BLaER1 (cell line): ENCODE results near the gene NPAS1.
"Not testable (repeated sequence)": the region's sequence is repeated elsewhere in the genome, so short reads cannot be mapped to it uniquely, and the experiment has no call there.

ENCODE experiments used
- H3K27ac ChIP-seq: shearing (Covaris generic); formaldehyde crosslinking; 2 replicates; pipeline ENCODE4 v1.8.1; 2022
- H3K27me3 ChIP-seq: shearing (Covaris generic); formaldehyde crosslinking; 2 replicates; pipeline ENCODE4 v1.8.1; 2022
- H3K36me3 ChIP-seq: shearing (Covaris generic); formaldehyde crosslinking; 2 replicates; pipeline ENCODE4 v1.8.1; 2022
- H3K4me1 ChIP-seq: shearing (Covaris generic); formaldehyde crosslinking; 2 replicates; pipeline ENCODE4 v1.8.1; 2022
- H3K4me2 ChIP-seq: shearing (Covaris generic); formaldehyde crosslinking; 2 replicates; pipeline ENCODE4 v1.8.1; 2022
- H3K4me3 ChIP-seq: shearing (Covaris generic); formaldehyde crosslinking; 2 replicates; pipeline ENCODE4 v1.8.1; 2022
- H3K9ac ChIP-seq: shearing (Covaris generic); formaldehyde crosslinking; 2 replicates; pipeline ENCODE4 v1.8.1; 2022
- H3K9me3 ChIP-seq: shearing (Covaris generic); formaldehyde crosslinking; 2 replicates; pipeline ENCODE4 v1.8.1; 2022
- H4K20me1 ChIP-seq: shearing (Covaris generic); formaldehyde crosslinking; 2 replicates; pipeline ENCODE4 v1.8.1; 2022
- Cebpa-rat ChIP-seq: shearing (Covaris generic); IDR thresholded peaks from 2 replicates; pipeline ENCODE4 v1.8.1; 2022

Gene NPAS1

GRCh38 chr19:47001584-47001983, 18.1 kb upstream of the NPAS1 start:
- peaks cover 39% of the 10 kb centered on the region for H3K27me3 ChIP-seq
- peaks cover 76% of the 10 kb centered on the region for H3K36me3 ChIP-seq
- peaks cover 11% of the 10 kb centered on the region for H3K9me3 ChIP-seq
- no peak for TF ChIP-seq Cebpa-rat
- no peaks in the 10 kb centered on the region; the same call in 1 of the 2 replicates for H3K4me1 ChIP-seq
- H3K9ac ChIP-seq = no peak overlapping the region
- no peak overlapping the region for H3K27ac ChIP-seq
- H3K4me3 ChIP-seq = no peak overlapping the region
- no peak overlapping the region for H3K4me2 ChIP-seq
- peaks cover 82% of the 10 kb centered on the region for H4K20me1 ChIP-seq

GRCh38 chr19:47002106-47002766, 17.4 kb upstream of the NPAS1 start:
- Histone ChIP-seq H3K9ac (no peak overlapping the region), H3K4me3 (no peak overlapping the region), H3K27me3 (peaks cover 39% of the 10 kb centered on the region), H3K9me3 (peaks cover 11% of the 10 kb centered on the region), H3K4me1 (no peaks in the 10 kb centered on the region; the same call in 1 of the 2 replicates), H3K27ac (no peak overlapping the region), H3K36me3 (peaks cover 69% of the 10 kb centered on the region), H4K20me1 (peaks cover 79% of the 10 kb centered on the region), H3K4me2 (no peak overlapping the region)
- no peak for TF ChIP-seq Cebpa-rat

- Histone ChIP-seq H4K20me1 (peaks cover 75% of the 10 kb centered on the region), H3K9me3 (peaks cover 12% of the 10 kb centered on the region), H3K27me3 (peaks cover 39% of the 10 kb centered on the region), H3K9ac (no peak overlapping the region), H3K36me3 (peaks cover 61% of the 10 kb centered on the region), H3K4me1 (no peaks in the 10 kb centered on the region; the same call in 1 of the 2 replicates), H3K4me3 (no peak overlapping the region), H3K4me2 (no peak overlapping the region), H3K27ac (no peak overlapping the region)
- TF ChIP-seq Cebpa-rat = no peak
Measured at GRCh38 chr19:47002853-47003610, 16.6 kb upstream of the NPAS1 start.

- Histone ChIP-seq H3K9ac (no peak overlapping the region), H3K4me2 (no peak overlapping the region), H3K4me3 (no peak overlapping the region), H3K27ac (no peak overlapping the region), H3K9me3 (peaks cover 20% of the 10 kb centered on the region), H3K27me3 (peaks cover 39% of the 10 kb centered on the region), H3K36me3 (peaks cover 53% of the 10 kb centered on the region), H3K4me1 (no peaks in the 10 kb centered on the region; the same call in 1 of the 2 replicates), H4K20me1 (peaks cover 67% of the 10 kb centered on the region)
- TF ChIP-seq Cebpa-rat = no peak
Measured at GRCh38 chr19:47003611-47004465, 15.8 kb upstream of the NPAS1 start.

- H3K4me3 ChIP-seq = no peak overlapping the region
- peaks cover 53% of the 10 kb centered on the region for H4K20me1 ChIP-seq
- H3K27ac ChIP-seq = no peak overlapping the region
- no peaks in the 10 kb centered on the region; the same call in 1 of the 2 replicates for H3K4me1 ChIP-seq
- peaks cover 24% of the 10 kb centered on the region for H3K9me3 ChIP-seq
- no peak for TF ChIP-seq Cebpa-rat
- peaks cover 40% of the 10 kb centered on the region for H3K36me3 ChIP-seq
- H3K27me3 ChIP-seq = peaks cover 39% of the 10 kb centered on the region
- no peak overlapping the region for H3K4me2 ChIP-seq
- H3K9ac ChIP-seq = no peak overlapping the region
Measured at GRCh38 chr19:47005164-47005641, 14.4 kb upstream of the NPAS1 start.

- Histone ChIP-seq H3K36me3 (peaks cover 33% of the 10 kb centered on the region), H3K4me3 (no peak overlapping the region), H3K9ac (no peak overlapping the region), H3K27me3 (peaks cover 39% of the 10 kb centered on the region), H3K9me3 (peaks cover 24% of the 10 kb centered on the region), H3K27ac (no peak overlapping the region), H4K20me1 (peaks cover 49% of the 10 kb centered on the region), H3K4me1 (no peaks in the 10 kb centered on the region; the same call in 1 of the 2 replicates), H3K4me2 (no peak overlapping the region)
- TF ChIP-seq Cebpa-rat = no peak
Measured at GRCh38 chr19:47005873-47006272, 13.8 kb upstream of the NPAS1 start.

GRCh38 chr19:47006496-47006895, 13.1 kb upstream of the NPAS1 start:
- Histone ChIP-seq H4K20me1 (peaks cover 43% of the 10 kb centered on the region), H3K36me3 (peaks cover 27% of the 10 kb centered on the region)
- no peak for TF ChIP-seq Cebpa-rat

GRCh38 chr19:47010549-47010948, 9.1 kb upstream of the NPAS1 start:
- H3K9me3 ChIP-seq = peaks cover 17% of the 10 kb centered on the region
- not testable (repeated sequence) for H4K20me1 ChIP-seq, H3K36me3 ChIP-seq, H3K27me3 ChIP-seq, H3K4me2 ChIP-seq, H3K4me3 ChIP-seq, H3K4me1 ChIP-seq, H3K9ac ChIP-seq, H3K27ac ChIP-seq

More at GRCh38 chr19:47006496-47006895, 13.1 kb upstream of the NPAS1 start:
- Histone ChIP-seq H3K4me3 (no peak overlapping the region), H3K27me3 (peaks cover 39% of the 10 kb centered on the region), H3K4me1 (no peaks in the 10 kb centered on the region; the same call in 1 of the 2 replicates), H3K9ac (no peak overlapping the region), H3K27ac (no peak overlapping the region), H3K9me3 (peaks cover 24% of the 10 kb centered on the region), H3K4me2 (no peak overlapping the region)

- H3K4me2 ChIP-seq = no peak overlapping the region; the same call in 1 of the 2 replicates
- no peak overlapping the region for H3K9ac ChIP-seq
Measured at GRCh38 chr19:47012617-47013016, 7.0 kb upstream of the NPAS1 start.

More at GRCh38 chr19:47012617-47013016, 7.0 kb upstream of the NPAS1 start:
- no peak overlapping the region for H3K27ac ChIP-seq
- no peaks in the 10 kb centered on the region for H3K27me3 ChIP-seq
- no peak for TF ChIP-seq Cebpa-rat
- H4K20me1 ChIP-seq = no peaks in the 10 kb centered on the region
- H3K4me1 ChIP-seq = no peaks in the 10 kb centered on the region
- H3K4me3 ChIP-seq = no peak overlapping the region
- H3K9me3 ChIP-seq = peaks cover 12% of the 10 kb centered on the region; the same call in 1 of the 2 replicates
- no peaks in the 10 kb centered on the region for H3K36me3 ChIP-seq
